SK-N-SH (cell line): ENCODE data around the gene RPS6KB2. TPM values are rescaled to one million over a fixed set of nuclear protein-coding genes. Genes with fewer than 3 reads are reported as not detected.
"Not testable (repeated sequence)": the region's sequence is repeated elsewhere in the genome, so short reads cannot be mapped to it uniquely, and the experiment has no call there.

Experiments used
- CTCF ChIA-PET: fragments of 300-600, 350-600 bp; formaldehyde crosslinking; extraction: SDS; loops from one replicate; lab custom pipeline; 2021; lab: Yijun Ruan, JAX
- POLR2A ChIA-PET: fragments of 350-600 bp; sonication (Branson Sonifier 250); formaldehyde crosslinking; extraction: SDS; loops from one replicate; lab custom pipeline; 2020; ENCODE audit warnings: antibody characterized with exemption, inconsistent platforms; lab: Yijun Ruan, JAX
- DNase-seq: peaks from one replicate; pipeline ENCODE4 v3.0.0; 2012
- H2AFZ ChIP-seq: fragments of 200-600 bp; sonication (generic); 2 replicates; pipeline ENCODE4 v1.8.1; 2016; ENCODE audit warnings: antibody characterized with exemption, mild to moderate bottlenecking, low read depth
- H3F3A ChIP-seq: fragments of 200-600 bp; sonication (generic); replicated peaks from 2 replicates; pipeline ENCODE3; 2016; ENCODE audit warnings: antibody characterized with exemption, mild to moderate bottlenecking; ENCODE audit not compliant: insufficient read depth
- H3K27ac ChIP-seq, 2 experiments: fragments of 200-500 bp in 1 of 2; fragments of 200-600 bp in 1 of 2; sonication (Bioruptor generic) in 1 of 2; sonication (generic), shearing (Covaris generic) in 1 of 2; 2 replicates each; pipeline versions ENCODE4 v1.5.1 to v1.6.1; 2014 to 2016; ENCODE audit warnings: low read depth in 2 of 2, inconsistent platforms in 1 of 2, low read length in 1 of 2, mild to moderate bottlenecking in 1 of 2, mixed read lengths in 1 of 2
- H3K27me3 ChIP-seq: fragments of 200-600 bp; sonication (generic), shearing (Covaris generic); 2 replicates; pipeline ENCODE4 v1.6.1; 2016; ENCODE audit warnings: mixed run types; ENCODE audit not compliant: insufficient read depth
- H3K36me3 ChIP-seq, 2 experiments: fragments of 200-500 bp in 1 of 2; fragments of 200-600 bp in 1 of 2; sonication (Bioruptor generic) in 1 of 2; sonication (generic) in 1 of 2; replicated peaks in 1 of 2; 2 replicates each; pipeline versions ENCODE3 to v1.5.1; 2014 to 2016; ENCODE audit warnings: low read length in 1 of 2, mild to moderate bottlenecking in 1 of 2; ENCODE audit not compliant: insufficient read depth in 2 of 2, control insufficient read depth in 1 of 2
- H3K4me1 ChIP-seq, 2 experiments: fragments of 200-500 bp in 1 of 2; fragments of 200-600 bp in 1 of 2; sonication (Bioruptor generic) in 1 of 2; sonication (generic), shearing (Covaris generic) in 1 of 2; 2 replicates each; pipeline versions ENCODE4 v1.5.1 to v1.6.1; 2014 to 2016; ENCODE audit warnings: low read depth in 1 of 2, low read length in 1 of 2, mixed run types in 1 of 2; ENCODE audit not compliant: insufficient read depth in 2 of 2, control insufficient read depth in 1 of 2
- H3K4me2 ChIP-seq: fragments of 200-600 bp; sonication (generic), shearing (Covaris generic); 2 replicates; pipeline ENCODE4 v1.6.1; 2017; ENCODE audit warnings: mixed run types
- H3K4me3 ChIP-seq, 2 experiments: fragments of 200-500 bp in 1 of 2; fragments of 200-600 bp in 1 of 2; sonication (Bioruptor generic) in 1 of 2; sonication (generic), shearing (Covaris generic) in 1 of 2; 2 replicates each; pipeline versions ENCODE4 v1.5.1 to v1.8.1; 2014 to 2016; ENCODE audit warnings: low read depth in 2 of 2, inconsistent platforms in 1 of 2, low read length in 1 of 2, mild to moderate bottlenecking in 1 of 2, mixed read lengths in 1 of 2, moderate library complexity in 1 of 2
- H3K79me2 ChIP-seq: fragments of 200-600 bp; sonication (generic); 2 replicates; pipeline ENCODE4 v1.8.1; 2017; ENCODE audit warnings: mild to moderate bottlenecking; ENCODE audit not compliant: insufficient read depth
- H3K9ac ChIP-seq: fragments of 200-600 bp; sonication (generic); 2 replicates; pipeline ENCODE4 v1.6.1; 2017; ENCODE audit warnings: mixed run types
- H3K9me2 ChIP-seq: fragments of 200-600 bp; sonication (generic); 2 replicates; pipeline ENCODE4 v1.6.1; 2017; ENCODE audit warnings: mixed run types
- H3K9me3 ChIP-seq: fragments of 200-600 bp; sonication (generic); 2 replicates; pipeline ENCODE4 v1.6.1; 2017; ENCODE audit warnings: mixed run types, mild to moderate bottlenecking, moderate library complexity
- H4K20me1 ChIP-seq: fragments of 200-600 bp; sonication (generic); 2 replicates; pipeline ENCODE4 v1.6.1; 2017; ENCODE audit warnings: mild to moderate bottlenecking, mixed run types; ENCODE audit not compliant: insufficient read depth
- EP300 ChIP-seq, 2 experiments: IDR thresholded peaks; 2 replicates each; pipeline versions ENCODE4 v1.4.0 to v1.6.1; 2012; ENCODE audit warnings: borderline replicate concordance in 1 of 2, low read depth in 1 of 2, low read length in 1 of 2
- MEF2A ChIP-seq: IDR thresholded peaks from 2 replicates; pipeline ENCODE4 v1.4.0; 2012; ENCODE audit warnings: low read depth, borderline replicate concordance
- RAD21 ChIP-seq: IDR thresholded peaks from 2 replicates; pipeline ENCODE4 v1.6.1; 2012; ENCODE audit warnings: mild to moderate bottlenecking, low read length
- WGBS: methylation state at CpG from one replicate; pipeline ENCODE4 v1.1.6; 2017; ENCODE audit warnings: low lambda C conversion rate; 5-methylcytosine and 5-hydroxymethylcytosine counted together
- polyA plus RNA-seq, 3 experiments: library from polyadenylated mRNA; depleted of rRNA; stranded (reverse); fragments of >200 nt; gene quantifications; 2 replicates each; pipeline ENCODE4 v1.2.3, GENCODE V29; 2012
- TF ChIP-seq, protein P1 (sequence below): IDR thresholded peaks from 2 replicates; pipeline ENCODE4; 2012
- TF ChIP-seq, protein P2 (sequence below): fragments of 150-350 bp; IDR thresholded peaks from 2 replicates; pipeline ENCODE4 v1.6.1; 2017; ENCODE audit warnings: antibody characterized with exemption, low read length, low read depth, borderline replicate concordance

The RPS6KB2 gene
- polyA plus RNA-seq, 1 of the 3 experiments (the other 2 are of a cell fraction): 52.0 TPM

DNA sequence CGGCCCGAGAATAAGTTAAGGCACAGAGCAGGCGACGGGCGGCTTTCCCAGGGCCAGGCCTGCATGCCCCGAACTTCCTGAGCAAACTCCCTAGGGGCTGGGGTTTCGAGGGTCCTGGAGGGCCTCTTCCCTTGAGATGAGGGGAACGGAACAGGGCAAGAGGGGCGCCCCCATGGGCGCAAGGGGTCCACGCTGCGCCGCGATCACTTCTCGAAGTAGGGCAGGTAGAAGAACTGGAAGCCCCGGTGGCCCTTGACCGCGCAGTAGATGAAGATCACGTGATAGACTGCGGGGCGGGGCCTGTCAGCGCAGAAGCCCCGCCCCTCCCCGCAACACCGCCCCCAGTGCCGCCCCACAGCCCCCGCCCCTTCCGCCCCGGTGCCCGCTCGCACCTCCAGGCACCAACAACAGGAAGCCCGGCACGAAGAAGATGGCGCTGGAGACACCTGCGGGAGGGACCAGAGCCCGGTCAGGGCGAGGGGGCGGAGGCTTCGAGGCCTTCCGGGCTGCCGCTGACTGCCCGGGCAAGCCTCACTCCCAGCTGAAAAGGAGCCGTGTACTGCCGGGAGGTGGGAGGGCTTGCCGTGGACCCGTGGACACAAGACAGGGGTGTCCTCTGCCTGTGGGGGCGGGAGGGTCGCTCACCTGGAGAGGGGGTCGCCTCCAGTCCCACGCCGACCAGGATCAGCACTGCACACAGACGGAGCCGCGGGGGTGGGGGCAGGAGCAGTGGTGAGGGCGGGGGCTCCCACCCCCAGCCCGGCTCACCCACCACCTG is 36.3 kb downstream of the RPS6KB2 start (continued):
- TF ChIP-seq, protein P1, sequence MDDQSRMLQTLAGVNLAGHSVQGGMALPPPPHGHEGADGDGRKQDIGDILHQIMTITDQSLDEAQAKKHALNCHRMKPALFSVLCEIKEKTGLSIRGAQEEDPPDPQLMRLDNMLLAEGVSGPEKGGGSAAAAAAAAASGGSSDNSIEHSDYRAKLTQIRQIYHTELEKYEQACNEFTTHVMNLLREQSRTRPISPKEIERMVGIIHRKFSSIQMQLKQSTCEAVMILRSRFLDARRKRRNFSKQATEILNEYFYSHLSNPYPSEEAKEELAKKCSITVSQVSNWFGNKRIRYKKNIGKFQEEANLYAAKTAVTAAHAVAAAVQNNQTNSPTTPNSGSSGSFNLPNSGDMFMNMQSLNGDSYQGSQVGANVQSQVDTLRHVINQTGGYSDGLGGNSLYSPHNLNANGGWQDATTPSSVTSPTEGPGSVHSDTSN: no peak
- TF ChIP-seq, all 33 proteins: peak for 9

DNA sequence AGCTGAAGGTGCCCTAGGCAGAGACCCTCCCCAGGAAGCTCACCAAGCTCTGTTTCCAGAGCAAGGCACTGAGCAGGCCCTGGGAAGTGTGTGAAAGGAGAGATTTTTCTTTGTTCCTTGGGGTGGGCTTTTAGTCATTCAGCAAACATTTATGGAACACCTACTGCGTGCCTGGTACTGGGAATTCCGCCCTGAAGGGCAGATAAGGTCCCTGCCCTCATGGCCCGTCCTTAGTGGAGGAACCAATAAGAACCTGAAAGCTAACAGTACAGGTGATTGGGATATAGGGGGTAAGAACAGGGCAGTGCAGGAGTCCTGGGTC is 36.9 kb downstream of the RPS6KB2 start:
- peak overlapping the region; percentile 70 for H2AFZ ChIP-seq
- CTCF ChIA-PET: interaction anchor here (1.0 to 1.2 kb wide), 3 partner anchors 64 to 119 kb away, joined by 3 read pairs; partner anchors contain the start of genes GSTP1 and PPP1CA

DNA sequence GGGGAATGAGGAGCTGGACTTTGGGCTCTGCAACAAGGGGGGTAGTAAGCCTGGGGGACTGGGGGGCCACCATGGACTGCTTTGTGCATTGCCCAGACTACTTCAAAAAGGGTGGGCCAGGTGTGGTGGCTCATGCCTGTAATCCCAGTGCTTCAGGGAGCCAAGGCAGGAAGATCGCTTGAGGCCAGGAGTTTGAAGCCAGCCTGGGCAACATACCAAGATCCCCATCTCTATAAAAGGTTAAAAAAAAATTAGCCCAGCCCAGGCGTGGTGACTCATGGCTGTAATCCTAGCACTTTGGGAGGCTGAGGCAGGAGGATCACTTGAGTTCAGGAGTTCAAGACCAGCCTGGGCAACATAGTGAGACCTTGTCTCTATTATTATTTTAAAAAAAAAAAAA is 37.2 kb downstream of the RPS6KB2 start:
- 95% methylated on average over 2 of the region's 2 CpGs for WGBS
- H3K79me2 ChIP-seq, DNase-seq, POLR2A ChIA-PET, H4K20me1 ChIP-seq, H3K9ac ChIP-seq, H3K36me3 ChIP-seq, H3K9me3 ChIP-seq, H2AFZ ChIP-seq, H3K9me2 ChIP-seq, H3K27me3 ChIP-seq: not testable (repeated sequence)
- peak overlapping the region; percentile 61 to 89 for H3K27ac ChIP-seq
- H3K4me2 ChIP-seq: peak overlapping the region; percentile 87
- H3F3A ChIP-seq: peaks cover 18% of the 10 kb centered on the region
- H3K4me3 ChIP-seq: peak overlapping the region; percentile 63 to 68; a peak in 3 of 4 replicates
- CTCF ChIA-PET: interaction anchor here (1.0 to 1.2 kb wide), 2 partner anchors 64 to 118 kb away, joined by 3 read pairs; partner anchors contain the start of genes GSTP1 and PPP1CA
- H3K4me1 ChIP-seq: peaks cover 9 to 35% of the 10 kb centered on the region in 2 experiments; a peak in 2 of 4 replicates

More for the DNA sequence above, 36.9 kb downstream of the RPS6KB2 start:
- Histone ChIP-seq H3K27ac (peak overlapping the region; percentile 61 to 89), H3K4me1 (peaks cover 9 to 35% of the 10 kb centered on the region in 2 experiments; a peak in 2 of 4 replicates), H3K9me2 (no peaks in the 10 kb centered on the region), H3K27me3 (no peaks in the 10 kb centered on the region)
- no peak for DNase-seq
- TF ChIP-seq RAD21: no peak
- TF ChIP-seq MEF2A: no peak
- TF ChIP-seq, protein P2, sequence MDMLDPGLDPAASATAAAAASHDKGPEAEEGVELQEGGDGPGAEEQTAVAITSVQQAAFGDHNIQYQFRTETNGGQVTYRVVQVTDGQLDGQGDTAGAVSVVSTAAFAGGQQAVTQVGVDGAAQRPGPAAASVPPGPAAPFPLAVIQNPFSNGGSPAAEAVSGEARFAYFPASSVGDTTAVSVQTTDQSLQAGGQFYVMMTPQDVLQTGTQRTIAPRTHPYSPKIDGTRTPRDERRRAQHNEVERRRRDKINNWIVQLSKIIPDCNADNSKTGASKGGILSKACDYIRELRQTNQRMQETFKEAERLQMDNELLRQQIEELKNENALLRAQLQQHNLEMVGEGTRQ: no peak
- TF ChIP-seq EP300 (IDR thresholded peaks at IDR 0.05; ENCODE audit: borderline replicate concordance in 1 of 2, low read depth in 1 of 2, low read length in 1 of 2): no peak
- TF ChIP-seq, all 33 proteins: peak for 0
- Histone ChIP-seq H3K4me2 (peak overlapping the region; percentile 87), H3K9ac (peak overlapping the region; percentile 66), H3K36me3 (no peaks in the 10 kb centered on the region), H3F3A (peaks cover 18% of the 10 kb centered on the region), H3K79me2 (peaks cover 7% of the 10 kb centered on the region; the same call in 1 of the 2 replicates), H3K9me3 (no peaks in the 10 kb centered on the region), H4K20me1 (no peaks in the 10 kb centered on the region), H3K4me3 (peak overlapping the region; percentile 63 to 68)
- 67% methylated on average over 3 of the region's 3 CpGs for WGBS
- POLR2A ChIA-PET: interaction anchor here (1.0 kb wide), 1 partner anchor 73 kb away, joined by 3 read pairs; the partner anchor contains the start of gene RAD9A
